ENCODE data around the gene KIAA2012.

DNA sequence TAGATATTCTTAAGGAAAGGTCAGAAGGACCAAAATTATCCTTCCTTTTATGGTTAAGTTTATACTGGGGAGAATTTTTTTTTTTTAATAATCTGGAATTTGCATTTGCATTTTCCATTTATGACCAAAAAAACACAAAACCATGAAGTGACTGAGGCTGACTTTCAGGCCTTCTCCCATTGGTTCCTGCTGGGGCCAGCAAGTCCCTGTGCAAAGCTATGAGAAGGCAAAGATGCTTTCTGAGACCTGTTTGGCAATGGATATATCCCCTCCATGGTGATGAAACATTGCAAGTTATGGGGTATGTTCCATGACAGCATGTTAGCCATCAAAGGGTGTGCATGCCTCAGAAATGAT lies 60.8 kb downstream of the KIAA2012 start:
- TF ChIP-seq POLR2A (IDR thresholded peaks at IDR 0.05; ENCODE audit: low read length): no peak
- no peak for TF ChIP-seq GATA1 (IDR thresholded peaks at IDR 0.05; ENCODE audit: low read depth, low read length)

All from erythroblast (primary cell).